Head of caudate nucleus (tissue), 42 donors: ENCODE results near the gene PACSIN1.

Experiments
- DNase-seq, 42 donors: peaks; one replicate each; pipeline versions ENCODE4 v3.0.0 to v3.0.0-alpha.2; 2020 to 2021; ENCODE audit warnings: mixed read lengths in 7 of 42
- intact Hi-C: fragments of 100-400 bp; cut with DNase I; formaldehyde crosslinking; loops from one replicate; pipeline ENCODE4 v1.15.0; 2022

PACSIN1 gene

DNA sequence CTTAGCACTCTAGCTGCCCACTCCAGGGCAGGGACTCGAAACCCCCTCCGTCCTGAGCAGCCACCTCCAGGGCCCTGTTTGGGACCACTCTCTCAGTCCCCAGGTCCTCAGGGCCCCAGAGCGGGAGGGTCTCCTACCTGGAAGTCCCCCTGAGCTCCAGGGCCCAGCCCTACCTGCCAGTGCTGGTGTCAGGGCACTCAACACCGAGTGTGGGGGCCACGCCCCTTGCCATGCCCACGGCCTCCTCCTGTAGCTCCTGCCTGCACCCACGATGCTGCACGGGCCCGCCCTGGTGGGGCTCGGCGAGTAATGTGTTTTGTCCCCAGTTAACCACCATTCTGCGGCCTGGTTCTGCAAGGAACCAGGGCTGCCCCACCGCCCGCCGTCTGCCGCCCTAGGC is 68.8 kb downstream of the PACSIN1 start:
- no peak for DNase-seq
- intact Hi-C loops: no loop called here

DNA sequence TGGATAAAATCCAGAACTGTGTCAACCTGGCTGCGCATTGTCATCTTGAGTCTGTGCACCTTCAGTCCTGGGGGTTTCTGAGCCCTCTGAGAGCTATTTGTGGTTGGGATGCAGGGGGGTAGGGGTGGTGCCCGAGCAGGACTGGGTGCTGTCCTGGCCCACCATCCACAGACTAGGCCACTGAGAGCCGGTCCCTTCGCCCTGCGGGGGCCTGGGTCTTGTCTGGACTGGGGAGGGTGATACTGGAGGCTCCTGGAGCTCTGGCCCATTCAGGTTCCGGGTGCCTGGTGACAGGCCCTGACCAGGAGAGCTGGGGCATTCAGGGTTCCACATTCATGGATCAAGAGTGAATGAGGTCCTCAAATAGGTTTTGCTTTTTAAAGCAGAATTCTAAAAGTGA is 69.3 kb downstream of the PACSIN1 start:
- no peak for DNase-seq
- intact Hi-C loops: no loop called here

DNA sequence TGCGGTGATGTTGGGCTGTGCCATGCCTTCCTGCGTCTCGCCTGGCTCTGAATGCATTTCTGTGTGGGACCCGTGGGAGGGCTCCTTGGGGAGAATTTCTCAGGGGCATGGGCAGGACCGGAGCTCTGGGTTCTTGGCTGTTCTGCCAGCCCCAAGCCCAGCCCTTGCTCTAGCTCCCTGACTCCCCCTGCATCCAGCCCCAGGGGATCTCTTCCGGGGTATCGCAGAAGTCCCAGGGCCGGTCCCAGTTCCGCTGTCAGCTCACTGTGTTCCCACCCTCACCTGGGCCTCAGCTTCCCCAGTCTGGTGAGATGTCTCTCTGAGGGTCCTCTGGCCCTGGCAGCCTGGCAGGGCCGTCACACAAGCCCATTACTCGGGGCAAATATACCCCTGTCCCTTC is 69.8 kb downstream of the PACSIN1 start:
- intact Hi-C loops: no loop called here
- no peak for DNase-seq

DNA sequence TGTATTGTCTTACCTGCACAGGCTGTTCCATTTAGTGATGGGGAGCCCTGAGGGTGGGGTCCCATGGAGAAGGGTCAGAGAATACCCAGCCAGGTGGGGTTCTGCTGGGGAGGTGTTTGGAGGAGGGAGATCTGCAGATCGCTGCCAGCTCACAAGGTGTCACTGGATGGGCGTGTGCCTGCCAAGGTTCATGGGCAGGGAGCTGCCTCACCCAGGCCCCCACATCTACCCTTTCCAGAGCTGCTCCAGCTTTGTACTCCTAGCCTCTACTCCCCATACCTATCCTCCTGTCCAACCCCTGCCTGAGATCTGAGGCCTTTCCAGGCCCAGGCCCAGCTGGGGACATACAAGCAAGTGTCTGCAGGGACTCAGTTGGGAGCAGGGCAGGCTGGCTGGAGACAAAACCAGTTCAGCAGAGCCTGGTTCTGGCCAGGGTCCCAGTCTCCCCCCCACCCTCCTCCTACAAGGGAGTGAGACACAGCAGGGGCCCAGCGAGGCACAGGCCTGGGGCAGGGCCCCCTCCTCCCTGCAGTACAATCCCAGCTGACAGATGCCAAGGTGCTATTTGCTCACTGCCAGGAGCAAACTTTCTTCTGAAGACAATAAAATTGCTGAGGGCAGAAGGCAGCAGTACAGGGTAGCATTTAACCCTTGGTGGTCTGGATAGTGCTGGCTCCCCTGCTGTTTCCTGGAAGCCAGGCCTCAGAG is 70.5 kb downstream of the PACSIN1 start:
- intact Hi-C loops: no loop called here
- peak in 10 of 42 donors; percentile 26 to 53 (median 44) for DNase-seq

DNA sequence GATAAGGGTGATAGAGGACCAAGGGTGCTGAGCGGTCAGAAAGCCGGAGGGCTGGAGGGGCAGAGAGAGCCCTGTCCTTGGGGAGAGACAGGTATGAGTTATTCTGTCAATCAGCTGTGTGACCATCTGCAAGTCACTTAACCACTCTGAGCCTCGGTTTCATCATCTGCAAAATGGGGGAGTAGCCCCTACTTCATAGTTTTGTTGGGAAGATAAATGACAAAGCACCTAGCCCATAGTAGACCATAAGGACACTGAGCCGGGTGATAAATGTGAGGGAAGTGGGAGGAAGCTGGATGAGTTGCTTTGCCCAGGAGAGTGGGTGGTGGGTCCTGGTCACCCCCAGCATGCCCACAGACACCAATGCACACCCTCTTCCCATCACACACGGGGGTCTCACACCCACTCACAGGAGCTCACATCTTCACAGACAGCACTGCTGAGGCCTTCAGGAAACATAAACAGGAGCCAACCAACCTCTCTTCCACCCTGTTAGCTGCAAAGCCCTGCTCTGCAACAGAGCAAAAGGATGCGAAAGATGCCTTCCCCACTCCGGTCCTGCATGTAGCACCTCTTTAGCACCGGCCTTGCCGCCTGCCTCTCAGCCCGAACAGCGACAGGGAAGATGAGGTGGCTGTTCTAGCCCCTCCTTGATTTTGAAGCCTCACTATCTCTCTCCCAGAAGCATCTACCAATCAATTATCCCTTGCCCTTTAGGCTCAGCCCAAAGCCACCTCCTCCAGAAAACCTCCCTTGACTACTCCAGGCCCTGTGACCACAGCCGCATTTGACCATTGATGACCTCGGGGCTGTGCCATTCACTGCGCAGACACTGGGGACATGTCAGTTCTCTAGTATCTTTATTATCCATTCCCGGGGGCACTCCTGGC is 71.3 kb downstream of the PACSIN1 start:
- DNase-seq: no peak
- intact Hi-C loops: no loop called here

DNA sequence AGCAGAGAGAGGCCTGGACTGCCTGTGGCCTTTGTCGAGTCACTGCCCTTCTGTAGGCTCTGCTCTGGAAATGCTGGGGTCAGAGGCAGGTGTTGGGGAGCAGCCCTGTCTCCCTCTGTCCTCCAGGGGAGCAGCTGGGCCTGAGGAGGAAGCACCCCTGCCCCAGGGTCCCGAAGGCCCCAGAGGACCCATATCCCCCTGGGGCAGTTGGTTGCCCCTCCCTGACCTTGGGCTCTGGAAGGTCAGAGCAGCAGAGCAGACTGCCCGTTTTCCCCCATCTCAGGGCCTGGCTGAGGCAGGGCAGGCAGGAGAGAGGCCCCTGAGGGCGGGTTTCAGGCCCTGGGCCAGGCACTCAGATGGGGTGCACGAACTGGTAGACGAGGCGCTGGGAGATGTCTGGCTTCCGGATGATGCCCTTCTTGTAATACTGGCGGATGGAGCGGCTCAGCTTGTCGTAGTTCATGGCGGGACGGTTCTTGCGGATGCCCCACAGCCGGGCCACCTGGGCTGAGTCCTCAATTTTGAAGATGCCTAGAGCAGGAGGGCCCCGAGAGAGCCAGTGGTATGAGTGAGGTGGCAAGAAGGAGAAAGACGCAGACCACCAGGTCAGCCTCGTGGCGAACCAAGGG is 72.2 kb downstream of the PACSIN1 start:
- no peak for DNase-seq
- intact Hi-C loops: no loop called here

DNA sequence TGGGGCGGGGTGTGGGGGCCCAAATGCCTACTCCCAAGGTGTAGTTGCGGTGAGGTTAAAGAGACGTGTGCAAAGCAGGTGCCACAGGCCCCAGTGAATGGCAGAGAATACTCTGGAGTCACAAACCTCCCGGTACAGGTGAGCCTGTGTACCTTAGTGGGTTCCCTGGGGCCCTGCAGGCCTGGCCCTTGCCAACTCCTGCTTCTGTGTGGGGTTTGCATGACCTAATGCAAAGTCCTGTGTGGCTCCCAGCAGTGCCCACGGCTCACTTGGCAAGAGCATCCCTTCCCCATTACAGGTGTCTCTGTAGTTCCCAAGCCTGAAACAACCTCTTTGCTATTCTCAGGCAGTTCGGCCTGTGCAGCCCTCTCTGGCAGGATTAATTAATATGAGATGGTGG is 72.7 kb downstream of the PACSIN1 start:
- no peak for DNase-seq
- intact Hi-C loops: no loop called here

DNA sequence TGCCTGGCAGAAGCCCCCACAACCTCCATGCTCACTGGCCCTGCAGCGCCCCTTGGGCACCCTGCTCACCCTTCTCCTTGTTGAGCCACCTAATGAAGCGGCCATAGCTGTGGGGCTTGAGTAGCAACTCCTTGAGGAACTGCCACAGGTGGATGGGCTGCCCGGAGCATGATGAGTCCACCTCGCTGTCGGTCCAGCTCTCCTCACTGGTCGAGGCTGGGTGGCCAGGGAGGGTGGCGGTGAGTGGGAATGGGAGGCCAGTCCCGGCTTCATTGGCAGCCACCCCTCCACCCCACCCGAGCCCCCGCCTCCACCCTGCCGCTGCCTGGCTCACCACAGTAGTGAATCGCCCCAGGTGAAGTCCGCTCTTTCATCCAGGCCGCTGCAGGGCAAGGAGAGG is 73.3 kb downstream of the PACSIN1 start:
- intact Hi-C loops: no loop called here
- no peak for DNase-seq

DNA sequence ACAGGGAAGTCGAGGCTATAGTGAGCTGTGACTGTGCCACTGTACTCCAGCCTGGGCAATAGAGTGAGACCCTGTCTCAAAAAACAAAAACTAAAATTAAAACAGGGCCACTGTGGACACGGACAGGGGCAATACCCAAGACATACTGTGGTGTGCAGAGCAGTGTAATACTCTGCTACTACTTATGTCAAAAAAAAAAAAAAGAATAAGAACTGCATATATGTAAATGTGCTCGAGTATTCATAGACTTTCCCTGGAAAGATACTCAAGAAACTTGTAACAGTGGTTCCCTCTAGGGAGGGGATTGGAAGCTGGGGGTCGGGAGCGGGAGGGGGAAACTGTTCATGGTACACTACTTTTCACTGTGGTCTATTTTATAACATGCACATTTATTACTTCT is 74.3 kb downstream of the PACSIN1 start:
- DNase-seq: no peak
- intact Hi-C loops: no loop called here

DNA sequence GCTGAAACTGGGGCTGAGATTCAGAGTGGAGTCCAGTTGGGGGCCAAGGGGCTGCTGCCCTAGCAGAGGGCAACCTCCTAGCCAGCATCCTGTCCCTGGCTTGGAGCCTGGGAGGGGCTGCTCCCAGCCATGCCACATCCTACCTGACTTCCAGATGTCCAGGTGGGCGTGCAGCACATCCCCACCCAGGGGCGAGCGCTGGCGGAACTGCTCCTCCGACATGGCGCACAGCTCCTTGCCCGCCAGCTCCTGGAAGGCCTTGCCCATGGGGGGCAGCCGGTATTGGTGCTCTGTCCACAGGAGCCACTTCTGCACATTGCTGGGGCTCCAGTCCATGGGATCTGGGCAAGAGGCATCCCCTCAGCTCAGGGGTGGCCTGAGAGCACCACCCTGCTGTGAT is 75.0 kb downstream of the PACSIN1 start:
- DNase-seq: no peak
- intact Hi-C loops: no loop called here

DNA sequence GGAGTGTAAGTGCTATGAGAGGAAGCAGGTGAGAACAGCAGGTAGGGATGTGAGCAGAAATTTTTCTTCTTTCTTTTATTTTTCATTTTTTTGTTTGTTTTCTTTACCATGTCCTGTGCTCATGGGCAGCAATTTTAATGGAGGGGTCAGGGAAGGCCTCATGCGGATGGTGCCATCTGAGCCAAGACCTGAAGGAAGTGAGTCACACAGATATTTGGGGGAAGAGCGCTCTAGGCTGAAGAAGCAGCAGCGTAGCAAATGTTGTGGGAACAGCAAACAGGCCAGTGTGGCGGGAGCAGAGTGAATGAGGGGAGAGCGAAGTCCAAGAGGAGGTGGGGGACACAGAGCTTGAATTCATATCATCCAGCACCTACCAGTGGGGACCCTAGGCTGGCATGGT is 77.5 kb downstream of the PACSIN1 start:
- DNase-seq: no peak

DNA sequence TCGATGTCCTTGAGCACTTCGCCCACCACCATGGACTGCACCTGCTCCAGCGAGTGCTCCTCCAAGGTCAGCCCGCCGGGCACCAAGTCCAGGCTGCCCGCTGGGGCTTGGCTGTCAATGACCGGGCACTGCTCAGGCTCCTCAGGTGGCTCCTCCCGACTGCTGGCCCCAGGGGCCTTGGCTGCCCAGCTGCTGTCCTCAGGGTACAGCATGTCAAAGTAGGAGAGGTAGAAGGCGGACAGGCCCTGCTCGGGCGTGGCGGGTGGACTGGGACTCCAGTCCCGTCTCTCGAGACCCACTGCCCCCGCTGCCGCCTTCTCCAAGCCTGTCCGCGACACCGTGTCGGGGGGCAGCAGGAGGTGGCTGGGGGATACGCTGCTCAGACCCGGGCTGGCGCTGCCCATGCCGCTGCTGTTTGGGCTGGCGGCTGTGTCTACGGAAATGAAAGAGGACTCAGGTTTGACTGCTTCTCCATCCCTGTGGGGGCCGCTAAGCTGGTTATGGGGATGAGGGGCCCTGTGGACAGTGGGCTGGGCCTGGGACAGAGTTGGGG is 78.3 kb downstream of the PACSIN1 start:
- intact Hi-C loops: no loop called here
- no peak for DNase-seq

More for the DNA sequence above, 77.5 kb downstream of the PACSIN1 start:
- intact Hi-C loops: no loop called here

DNA sequence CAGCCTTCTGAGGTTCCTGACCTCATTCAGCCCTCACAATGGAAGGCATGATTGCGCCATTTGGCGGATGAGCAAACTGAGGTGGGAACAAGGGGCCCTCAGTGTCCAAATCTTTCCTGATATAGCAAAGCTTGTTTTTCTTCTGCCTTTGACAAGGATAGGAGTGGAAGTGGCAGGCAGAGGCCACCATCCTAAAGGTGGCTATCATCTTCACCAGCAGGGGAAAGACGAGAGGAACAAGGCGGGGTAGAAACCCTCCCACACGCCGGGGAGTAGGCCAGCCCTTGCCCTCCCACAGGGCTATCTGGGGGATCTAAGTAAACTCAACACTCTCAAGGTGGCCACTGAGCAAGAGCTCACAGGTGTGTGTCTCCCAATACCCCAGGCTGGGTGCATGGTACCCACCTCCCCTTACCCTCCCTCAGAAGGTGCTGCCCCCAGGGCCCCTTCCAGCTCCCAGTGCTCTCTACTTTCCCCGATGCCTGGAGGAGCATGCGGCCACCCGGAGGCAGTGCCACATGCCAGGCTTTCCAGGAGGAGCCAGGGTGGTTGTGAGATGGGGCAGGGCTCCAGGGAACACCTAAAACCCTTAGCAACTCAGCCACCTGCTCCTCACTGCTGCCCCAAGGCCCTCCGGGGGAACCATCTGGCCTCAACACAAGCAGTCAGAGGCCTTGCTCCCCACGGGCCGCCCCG is 79.0 kb downstream of the PACSIN1 start:
- intact Hi-C loops: no loop called here
- no peak for DNase-seq

DNA sequence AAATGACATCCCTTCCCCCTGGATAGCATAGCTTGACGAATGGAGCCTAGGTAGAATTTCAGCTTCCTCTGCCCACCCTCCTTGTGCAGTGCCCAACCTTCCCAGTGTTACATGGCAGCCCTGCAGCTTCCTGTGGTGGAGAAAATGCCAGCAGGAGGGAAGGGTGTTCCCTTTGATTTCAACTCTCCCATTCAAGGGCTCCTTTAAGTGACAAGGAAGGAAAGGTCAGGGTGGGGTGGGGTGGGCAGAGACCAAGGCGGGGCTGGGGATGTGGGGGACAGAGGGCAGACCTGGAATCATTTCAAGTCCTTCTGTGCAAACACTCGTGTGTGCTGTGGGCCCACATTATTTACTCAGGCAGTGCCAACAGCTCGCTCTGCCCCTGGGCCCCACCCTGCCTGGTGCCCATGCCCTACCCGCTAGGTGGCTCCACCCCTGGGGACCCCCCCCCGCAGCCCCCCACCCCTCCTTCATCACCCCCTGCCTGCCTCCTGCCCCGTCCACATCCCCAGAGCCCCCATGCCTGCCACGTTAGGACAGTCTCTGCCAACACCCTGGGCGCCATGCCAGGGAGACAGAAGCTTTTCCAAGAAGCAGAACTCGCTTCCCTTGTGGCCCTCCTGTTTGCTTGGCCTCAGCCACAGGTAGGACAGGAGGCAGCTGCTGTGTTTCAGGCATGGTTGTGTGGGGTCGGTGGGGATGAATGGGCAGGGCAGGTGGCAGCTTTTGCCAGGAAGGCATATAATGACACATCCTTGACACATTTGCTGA is 80.9 kb downstream of the PACSIN1 start:
- intact Hi-C loops: no loop called here
- peak in 35 of 42 donors; percentile 14 to 71 (median 46) for DNase-seq

DNA sequence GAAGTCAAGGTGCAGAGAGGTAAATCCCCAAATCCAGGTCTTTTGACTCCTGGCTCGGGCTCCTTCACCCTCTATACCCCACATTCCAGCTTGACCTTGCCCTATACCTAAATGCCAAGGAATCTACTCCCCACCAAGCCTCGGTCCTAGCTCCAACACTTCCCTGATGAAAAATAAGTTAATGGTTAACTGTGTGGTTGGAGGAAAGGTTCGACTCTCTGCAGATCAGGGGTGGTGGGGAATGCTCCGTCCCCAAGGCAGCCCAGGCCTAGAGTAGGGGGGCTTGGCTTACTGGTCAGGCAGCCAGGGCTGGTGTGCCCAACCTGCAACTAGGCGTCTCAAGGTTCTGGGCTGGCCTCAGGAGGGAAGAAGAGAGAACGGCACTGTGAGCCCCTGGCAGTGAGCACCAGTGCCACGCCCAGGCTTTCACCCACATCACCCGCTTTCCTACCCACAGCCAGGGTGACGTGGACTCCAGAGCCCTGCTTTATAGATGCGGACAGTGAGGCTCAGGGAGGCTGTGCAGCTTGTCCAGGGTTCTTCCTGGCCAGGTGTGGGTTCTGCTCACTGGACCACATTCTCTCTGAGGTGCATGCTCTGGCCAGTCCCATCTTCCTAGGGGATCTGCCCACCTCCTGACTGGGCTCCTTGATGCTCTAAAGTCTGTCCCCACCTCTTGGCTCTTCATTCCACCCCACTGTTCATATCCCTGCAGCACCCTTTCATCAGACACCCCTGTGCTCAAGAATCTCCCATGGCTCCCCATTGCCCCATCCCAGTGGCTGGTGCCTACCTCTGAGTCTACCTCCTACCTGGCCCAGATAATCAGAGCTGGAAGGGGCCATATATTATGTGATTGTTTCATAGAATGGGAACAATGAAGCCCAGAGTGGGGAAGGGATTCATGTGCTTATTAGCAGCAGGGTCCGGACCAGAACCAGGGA is 82.1 kb downstream of the PACSIN1 start:
- intact Hi-C loops: no loop called here
- no peak for DNase-seq

DNA sequence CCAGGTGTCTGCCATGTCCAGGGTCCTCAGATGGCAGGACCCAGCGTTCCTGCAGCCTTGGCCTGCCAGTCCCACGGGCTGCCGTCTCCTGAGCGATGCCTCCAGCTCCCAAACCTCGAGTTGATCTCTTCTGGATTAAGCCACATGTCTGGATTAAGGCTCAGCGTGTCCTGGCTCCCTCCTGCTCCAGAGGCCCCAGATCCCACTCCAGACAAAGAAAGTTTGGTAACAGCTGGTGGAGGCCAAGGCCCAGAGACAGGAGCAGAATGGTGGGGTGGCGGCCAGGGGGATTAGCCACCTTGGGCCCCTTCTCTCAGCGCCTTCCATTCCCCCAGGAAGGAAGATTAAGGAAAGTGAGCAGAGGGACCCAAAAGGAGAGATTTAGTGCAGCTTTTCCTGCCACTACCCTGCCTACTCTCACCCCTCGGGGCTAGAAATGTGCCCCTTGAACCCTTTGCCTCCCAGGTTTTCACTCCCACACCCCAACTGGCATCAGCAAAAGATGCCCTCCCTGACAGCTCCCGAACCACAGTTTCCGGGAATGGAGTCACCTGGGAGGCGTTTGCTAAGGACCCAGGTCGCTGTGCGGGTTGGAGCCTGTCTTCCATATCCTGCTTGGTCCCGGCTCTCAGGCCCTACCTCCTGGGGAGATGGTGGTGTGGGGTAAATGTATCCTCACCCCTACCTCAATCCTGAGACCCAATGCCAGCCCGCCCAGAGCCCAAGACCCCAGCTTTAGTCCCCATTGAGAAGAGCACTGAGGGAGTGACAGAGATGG is 83.3 kb downstream of the PACSIN1 start:
- no peak for DNase-seq
- intact Hi-C loops: no loop called here

DNA sequence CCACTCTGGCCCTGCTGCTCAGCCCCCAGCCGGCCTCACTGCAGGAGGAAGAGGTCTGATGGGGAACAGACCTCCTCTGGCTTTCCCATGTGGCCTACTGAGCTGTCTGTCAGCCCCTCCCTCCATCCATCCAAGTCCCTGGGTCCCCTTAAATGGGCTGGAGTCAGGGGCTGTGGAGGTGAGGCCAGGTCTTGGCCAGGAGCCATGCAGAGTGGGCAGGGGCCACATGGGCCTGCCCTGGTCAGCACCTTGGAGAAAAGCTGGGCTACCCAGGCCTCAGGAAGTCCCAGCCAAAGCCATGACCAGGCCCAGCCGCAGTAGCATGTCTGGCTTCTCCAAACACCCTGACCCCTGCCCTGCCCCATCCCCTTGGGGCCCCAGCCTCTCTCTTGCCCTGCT is 83.9 kb downstream of the PACSIN1 start:
- intact Hi-C loops: no loop called here
- no peak for DNase-seq
